DMS153 treated with DMSO at 0.1 percent for 48 hours (cell line): Measurements from ENCODE around the gene ALKBH2.

ENCODE experiments used
- DNase-seq: peaks from one replicate; lab custom pipeline; 2025; ENCODE audit not compliant: unreplicated experiment; lab: John Stamatoyannopoulos, UW

The ALKBH2 gene

GRCh38 chr12:109114644-109115043 lies 21.4 kb upstream of the ALKBH2 start:
- no peak for DNase-seq

- no peak for DNase-seq
These were observed 20.5 kb upstream of the ALKBH2 start for GRCh38 chr12:109113661-109114321.

GRCh38 chr12:109112720-109113465 lies 19.6 kb upstream of the ALKBH2 start:
- no peak for DNase-seq

GRCh38 chr12:109110988-109111495 lies 17.8 kb upstream of the ALKBH2 start:
- DNase-seq: no peak

- no peak for DNase-seq
These were observed 16.6 kb upstream of the ALKBH2 start for GRCh38 chr12:109109746-109110350.

GRCh38 chr12:109105176-109105575 lies 11.9 kb upstream of the ALKBH2 start:
- no peak for DNase-seq

- DNase-seq: no peak
These were observed 9.2 kb upstream of the ALKBH2 start for GRCh38 chr12:109102491-109102890.

- no peak for DNase-seq
These were observed 7.5 kb upstream of the ALKBH2 start for GRCh38 chr12:109100741-109101140.

- DNase-seq: no peak
These were observed 6.3 kb upstream of the ALKBH2 start for GRCh38 chr12:109099431-109100020.

GRCh38 chr12:109098651-109099050 lies 5.4 kb upstream of the ALKBH2 start:
- DNase-seq: no peak

- no peak for DNase-seq
These were observed 4.9 kb upstream of the ALKBH2 start for GRCh38 chr12:109098183-109098604.

GRCh38 chr12:109097435-109098182 lies 4.3 kb upstream of the ALKBH2 start, which contains the start of gene UNG:
TSS of gene UNG (plus strand) at chr12:109097597. CDS start at chr12:109097680, 83 bp downstream.
- peak; percentile 87 for DNase-seq

- no peak for DNase-seq
These were observed 3.8 kb upstream of the ALKBH2 start for GRCh38 chr12:109097140-109097434.

- DNase-seq: no peak
These were observed 713 bp downstream of the ALKBH2 start for GRCh38 chr12:109092497-109093021.

- no peak for DNase-seq
These were observed 3.6 kb downstream of the ALKBH2 start for GRCh38 chr12:109089683-109090082.

- DNase-seq: no peak
These were observed 4.5 kb downstream of the ALKBH2 start for GRCh38 chr12:109088818-109089217.

- no peak for DNase-seq
These were observed 6.0 kb downstream of the ALKBH2 start for GRCh38 chr12:109087250-109087649.

- no peak for DNase-seq
These were observed 7.7 kb downstream of the ALKBH2 start for GRCh38 chr12:109085590-109085989.

GRCh38 chr12:109084425-109084824 lies 8.8 kb downstream of the ALKBH2 start:
- DNase-seq: no peak

- no peak for DNase-seq
These were observed 10.5 kb downstream of the ALKBH2 start for GRCh38 chr12:109082751-109083150.

GRCh38 chr12:109074866-109075265 lies 18.4 kb downstream of the ALKBH2 start:
- no peak for DNase-seq
